ENCODE data around the gene NTSR1. TPM values are rescaled to one million over a fixed set of nuclear protein-coding genes. Genes with fewer than 3 reads are reported as not detected.

NTSR1 gene
- total and polyA plus RNA-seq, 2 of the 8 experiments (the other 6 are each of a cell fraction or from before 2014, with no cell fraction given) = 0.53 to 0.89 TPM

GRCh38 chr20:62689861-62690260 is 18.8 kb upstream of the NTSR1 start:
- H2BK120ac ChIP-seq (replicated peaks; ENCODE audit: low read depth, low read length) = no peak overlapping the region
- H3K4me1 ChIP-seq (replicated peaks in 1 of 4; ENCODE audit: control insufficient read depth in 3 of 4, insufficient read depth in 4 of 4, low read length in 3 of 4) = peaks cover 0 to 3% (median 0%) of the 10 kb centered on the region in 4 experiments; a peak in 2 of 7 replicates

More at GRCh38 chr20:62689861-62690260, 18.8 kb upstream of the NTSR1 start:
- Histone ChIP-seq H4K5ac (ENCODE audit: insufficient read length, low read depth, low read length) (no peak overlapping the region), H4K20me1 (replicated peaks in 1 of 2; ENCODE audit: control insufficient read depth in 1 of 2, insufficient read depth in 2 of 2, low read length in 2 of 2) (no peaks in the 10 kb centered on the region), H3K23me2 (ENCODE audit: low read depth, low read length) (no peaks in the 10 kb centered on the region), H3K14ac (ENCODE audit: insufficient read length) (no peak overlapping the region), H2BK15ac (ENCODE audit: low read length) (no peak overlapping the region), H2AK5ac (ENCODE audit: low read depth, low read length) (no peak overlapping the region), H2BK20ac (ENCODE audit: low read length) (no peak overlapping the region), H4K8ac (ENCODE audit: extremely low read depth, insufficient read depth, low read length) (no peak overlapping the region), H3K27ac (ENCODE audit: low read depth, low read length) (no peak overlapping the region), H3K27me3 (replicated peaks in 1 of 4; ENCODE audit: control insufficient read depth in 3 of 4, extremely low read depth in 1 of 4, insufficient read depth in 3 of 4, low read length in 3 of 4) (no peaks in the 10 kb centered on the region), H3K79me2 (ENCODE audit: control insufficient read depth in 1 of 2, insufficient read depth in 2 of 2, low read length in 2 of 2) (no peaks in the 10 kb centered on the region), H3K4me2 (ENCODE audit: insufficient read depth in 1 of 2, low read depth in 2 of 2, low read length in 2 of 2) (no peak overlapping the region), H3K23ac (ENCODE audit: insufficient read length) (no peak overlapping the region), H3K9me3 (ENCODE audit: insufficient read depth in 2 of 2, low read depth in 1 of 2, low read length in 1 of 2) (no peaks in the 10 kb centered on the region), H3K4ac (replicated peaks; ENCODE audit: insufficient read length, low read depth, low read length) (no peak overlapping the region), H3K36me3 (ENCODE audit: control insufficient read depth in 2 of 4, insufficient read depth in 4 of 4, low read length in 3 of 4) (no peaks in the 10 kb centered on the region), H3K79me1 (ENCODE audit: low read depth, low read length) (no peaks in the 10 kb centered on the region), H2BK5ac (ENCODE audit: low read depth, low read length) (no peak overlapping the region), H2BK12ac (ENCODE audit: low read depth, low read length) (no peak overlapping the region), H2AFZ (ENCODE audit: low read length) (no peak overlapping the region), H3K56ac (replicated peaks; ENCODE audit: insufficient read length, low read depth, low read length) (no peak overlapping the region), H4K91ac (replicated peaks; ENCODE audit: insufficient read length, low read length) (no peak overlapping the region), H3K9ac (replicated peaks in 1 of 4; ENCODE audit: extremely low read depth in 1 of 4, low read depth in 3 of 4, low read length in 3 of 4) (no peak overlapping the region), H3K18ac (ENCODE audit: extremely low read depth, low read length) (no peak overlapping the region), H3K4me3 (ENCODE audit: extremely low read depth in 1 of 4, insufficient read depth in 2 of 4, low read depth in 3 of 4, low read length in 4 of 4) (no peak overlapping the region)
- ChIA-PET POLR2A (ENCODE audit: partially characterized antibody) (no interaction called here), CTCF (ENCODE audit: partially characterized antibody) (interaction anchor here (2.0 to 4.6 kb wide), 6 partner anchors 10 to 249 kb away, joined by 5 to 34 read pairs (median 10); partner anchors contain the start of gene NTSR1)
- WGBS, 2 experiments (ENCODE audit: extremely low coverage in 1 of 2, insufficient coverage in 1 of 2, insufficient read length in 1 of 2, insufficient replicate concordance in 2 of 2, low coverage in 1 of 2, low lambda C conversion rate in 2 of 2, missing lambda C conversion rate in 1 of 2) = 87% methylated on average over 17 of the region's 17 CpGs; no CpG with 5 or more reads in 1 of the 2 experiments
- DNase-seq (ENCODE audit: low read depth in 1 of 2, low spot score in 2 of 2) = no peak
- TF ChIP-seq CBX8 (IDR thresholded peaks at IDR 0.05; ENCODE audit: borderline replicate concordance, low read depth, low read length) (no peak), BRCA1 (IDR thresholded peaks at IDR 0.05; ENCODE audit: low read depth, low read length) (no peak), SP2 (IDR thresholded peaks at IDR 0.05; ENCODE audit: low read length) (no peak), NANOG (IDR thresholded peaks at IDR 0.05; ENCODE audit: insufficient read depth, low read depth, low read length, poor library complexity, severe bottlenecking) (no peak), FOSL1 (IDR thresholded peaks at IDR 0.05; ENCODE audit: insufficient read depth, low read depth, low read length) (no peak), KDM5A (IDR thresholded peaks at IDR 0.05; ENCODE audit: low read length) (no peak), E2F6 (IDR thresholded peaks at IDR 0.05) (no peak), TAF1 (IDR thresholded peaks at IDR 0.05; ENCODE audit: low read depth, low read length) (no peak), POU5F1 (IDR thresholded peaks at IDR 0.05; ENCODE audit: low read depth, low read length) (no peak), RXRA (IDR thresholded peaks at IDR 0.05; ENCODE audit: insufficient read depth, low read depth, low read length) (no peak), SIX5 (IDR thresholded peaks at IDR 0.05; ENCODE audit: low read depth, low read length) (no peak), KDM1A (IDR thresholded peaks at IDR 0.05; ENCODE audit: borderline replicate concordance, low read length) (no peak), PHF8 (conservative IDR thresholded peaks at IDR 0.05; ENCODE audit: low read depth, low read length) (no peak)
- FAIRE-seq = no peak
